G401.6 (cell line): ENCODE results near the gene ZNF79.

Experiments
- FAIRE-seq: peaks from 2 replicates; lab custom pipeline; 2012; peaks lifted over from hg19 to GRCh38; lab: Jason Lieb, UNC

ZNF79 gene

DNA sequence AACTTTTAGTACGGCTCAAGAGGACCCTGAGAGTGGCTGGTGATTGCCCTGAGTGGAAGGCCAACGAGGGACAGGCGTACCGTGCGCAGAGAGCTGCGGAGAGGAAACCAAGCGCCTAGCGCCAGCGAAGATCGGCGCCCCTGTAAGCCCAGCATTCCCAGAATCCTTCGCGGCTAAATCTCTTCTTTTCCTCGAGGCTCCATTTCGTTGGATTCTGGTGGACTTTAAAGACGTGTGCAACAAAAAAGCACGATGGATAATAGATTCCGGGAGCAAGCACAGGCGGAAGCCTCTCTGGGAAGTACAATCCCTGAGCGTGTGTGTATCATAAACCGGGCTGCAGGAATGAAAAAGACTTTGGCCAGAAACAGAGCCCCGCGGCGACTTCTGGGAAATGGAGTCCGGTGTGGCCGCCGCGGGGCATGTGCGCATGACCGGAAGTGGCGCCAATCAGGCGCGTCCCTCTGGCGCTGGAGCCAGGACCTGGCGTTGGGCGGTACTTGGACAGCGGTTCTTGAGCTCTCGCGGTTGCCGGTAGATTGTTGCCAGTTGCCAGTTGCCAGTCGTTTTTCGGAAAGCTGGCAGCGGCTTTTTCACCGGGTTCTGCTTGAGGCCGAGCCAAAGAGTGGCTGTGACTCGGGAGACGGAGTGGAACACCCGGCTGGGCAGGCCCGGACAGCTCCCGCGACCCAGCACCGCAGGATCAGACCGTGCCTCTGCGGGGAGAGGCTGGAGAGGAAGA is at the start of gene ZNF79:
Gene ZNF79 (plus strand): TSS at position 449 of the 742 bp plus-strand sequence. CDS start 406 bp downstream, outside the sequence.
- peak; percentile 87 for FAIRE-seq

GRCh38 chr9:127380479-127380878 is 43.7 kb upstream of the ZNF79 start:
- no peak for FAIRE-seq

DNA sequence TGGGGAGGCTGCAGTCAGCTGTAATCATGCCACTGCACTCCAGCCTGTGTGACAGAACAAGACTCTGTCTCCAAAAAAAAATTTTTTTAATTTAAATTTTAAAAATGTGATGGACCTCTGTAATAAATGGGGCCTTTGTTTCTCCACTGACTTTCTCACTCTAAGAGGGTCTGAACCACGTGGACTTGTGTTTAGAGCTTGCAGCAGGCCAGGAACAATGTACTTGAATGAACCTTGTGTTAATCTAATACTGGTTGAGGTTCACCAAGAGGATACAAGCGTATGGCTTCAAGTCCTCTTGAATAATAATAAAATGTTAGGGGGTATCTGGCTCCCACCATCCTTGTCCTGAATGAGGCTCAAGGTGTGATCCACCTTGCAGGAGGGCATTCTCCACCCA is 41.6 kb upstream of the ZNF79 start:
- FAIRE-seq = no peak

GRCh38 chr9:127384016-127384730 is 40.0 kb upstream of the ZNF79 start:
- no peak for FAIRE-seq

GRCh38 chr9:127384901-127385300 is 39.3 kb upstream of the ZNF79 start:
- FAIRE-seq = no peak

- no peak for FAIRE-seq
Measured at GRCh38 chr9:127386249-127386648, 37.9 kb upstream of the ZNF79 start.

DNA sequence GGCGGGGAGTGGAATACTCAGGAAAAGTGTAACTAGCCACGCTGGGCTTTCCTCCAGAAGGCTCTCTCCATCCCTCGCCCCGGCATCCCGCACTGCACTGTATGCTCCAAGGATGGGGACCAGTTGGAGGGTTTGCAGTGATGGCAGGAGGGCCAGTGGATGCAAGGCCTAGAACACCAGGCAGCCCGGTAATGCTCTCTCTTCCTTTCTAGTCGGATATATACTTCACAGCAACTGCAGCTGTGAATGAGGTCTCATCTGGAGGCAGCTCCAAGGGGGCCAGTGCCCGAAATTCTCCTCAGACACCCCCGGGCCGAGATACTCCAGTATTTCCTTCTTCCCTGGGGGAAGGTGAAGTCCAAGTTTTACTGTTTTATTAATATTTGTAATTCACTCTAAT is 37.2 kb upstream of the ZNF79 start:
- no peak for FAIRE-seq

- peak; percentile 77 for FAIRE-seq
Measured at GRCh38 chr9:127388037-127388855, 35.9 kb upstream of the ZNF79 start.

DNA sequence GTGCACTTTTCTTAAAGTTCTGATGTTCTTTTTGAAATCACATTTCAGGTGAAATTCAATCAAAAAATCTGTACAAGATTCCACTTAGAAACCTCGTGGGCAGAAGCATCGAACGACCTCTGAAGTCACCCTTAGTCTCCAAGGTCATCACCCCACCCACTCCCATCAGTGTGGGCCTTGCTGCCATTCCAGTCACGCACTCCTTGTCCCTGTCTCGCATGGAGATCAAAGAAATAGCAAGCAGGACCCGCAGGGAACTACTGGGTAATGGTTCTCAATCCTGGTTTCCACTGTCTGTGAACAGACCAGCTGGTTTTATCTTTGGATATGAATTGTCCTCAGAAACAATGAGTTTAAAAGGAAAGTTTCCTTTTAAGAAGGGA is 35.3 kb upstream of the ZNF79 start:
- no peak for FAIRE-seq

DNA sequence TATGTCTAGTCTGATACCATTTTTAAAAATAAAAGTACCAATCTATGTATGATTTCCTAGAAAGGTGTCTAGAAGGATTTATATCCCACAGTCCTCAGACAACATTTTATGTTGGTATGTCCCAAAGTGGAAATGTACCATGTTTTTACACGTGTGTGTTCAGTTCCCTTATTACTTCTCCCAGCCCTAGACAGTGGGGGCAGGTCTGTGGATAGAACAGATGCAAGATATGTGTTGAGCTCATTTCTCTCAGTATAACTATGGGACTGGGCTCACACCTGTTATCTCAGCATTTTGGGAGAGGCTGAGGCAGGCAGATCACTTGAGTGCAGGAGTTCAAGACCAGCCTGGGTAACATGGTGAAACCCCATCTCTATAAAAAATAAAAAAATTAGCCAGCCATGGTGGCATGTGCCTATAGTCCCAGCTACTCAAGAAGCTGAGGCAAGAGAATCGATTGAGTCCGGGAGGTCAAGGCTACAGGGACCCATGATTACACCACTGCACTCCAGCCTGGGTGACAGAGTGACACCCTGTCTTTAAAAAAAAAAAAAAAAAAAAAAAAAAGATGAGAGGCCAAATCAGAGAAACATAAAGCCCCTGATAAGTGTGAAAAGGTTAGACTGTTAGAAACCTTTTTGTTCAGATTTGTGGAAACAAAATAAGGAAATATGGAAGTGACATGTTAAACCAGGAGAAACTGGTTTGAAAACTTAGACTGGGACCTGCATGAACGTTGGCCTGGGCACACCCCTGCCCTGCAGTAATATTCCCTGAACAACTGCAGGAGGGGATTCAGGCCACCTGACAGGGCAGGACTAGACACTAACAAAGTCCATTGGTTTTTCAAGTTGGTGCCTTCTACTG is 34.6 kb upstream of the ZNF79 start:
- FAIRE-seq = no peak

DNA sequence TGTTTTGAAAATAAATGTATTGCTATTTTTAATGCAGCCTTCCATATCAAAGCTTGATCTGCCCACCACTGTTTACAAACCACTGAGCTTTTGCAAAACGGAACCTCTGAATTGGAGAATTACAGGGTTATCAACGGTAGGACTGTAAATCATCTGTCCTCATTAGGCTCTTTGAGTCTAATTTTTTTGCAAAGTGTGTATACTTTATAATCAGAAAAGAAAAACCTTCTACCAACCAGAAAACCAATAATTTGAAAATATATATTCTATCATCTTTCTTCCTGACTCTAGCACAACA is 34.0 kb upstream of the ZNF79 start:
- no peak for FAIRE-seq

GRCh38 chr9:127390563-127390962 is 33.6 kb upstream of the ZNF79 start:
- FAIRE-seq = no peak

DNA sequence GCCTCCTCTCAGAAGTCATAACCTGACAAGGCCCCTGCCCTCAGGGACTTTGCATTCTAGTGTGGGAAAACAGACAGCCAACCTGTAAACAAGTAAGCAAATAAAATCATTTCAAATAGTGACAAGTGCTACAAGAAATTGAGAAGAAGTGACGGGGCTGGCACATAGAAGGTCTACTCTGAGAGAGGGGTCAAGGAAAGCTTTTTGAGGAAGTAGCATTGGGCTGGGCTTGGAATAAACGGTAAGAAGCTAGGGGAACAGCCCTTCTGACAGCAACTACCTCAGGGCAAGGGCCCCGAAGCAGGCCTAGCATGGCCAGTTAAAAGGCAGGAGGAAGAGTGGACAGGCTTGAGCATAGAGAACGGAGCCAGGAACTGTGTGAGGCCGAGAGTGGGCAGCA is 32.0 kb upstream of the ZNF79 start:
- FAIRE-seq = no peak

GRCh38 chr9:127392976-127393375 is 31.2 kb upstream of the ZNF79 start:
- FAIRE-seq = no peak

DNA sequence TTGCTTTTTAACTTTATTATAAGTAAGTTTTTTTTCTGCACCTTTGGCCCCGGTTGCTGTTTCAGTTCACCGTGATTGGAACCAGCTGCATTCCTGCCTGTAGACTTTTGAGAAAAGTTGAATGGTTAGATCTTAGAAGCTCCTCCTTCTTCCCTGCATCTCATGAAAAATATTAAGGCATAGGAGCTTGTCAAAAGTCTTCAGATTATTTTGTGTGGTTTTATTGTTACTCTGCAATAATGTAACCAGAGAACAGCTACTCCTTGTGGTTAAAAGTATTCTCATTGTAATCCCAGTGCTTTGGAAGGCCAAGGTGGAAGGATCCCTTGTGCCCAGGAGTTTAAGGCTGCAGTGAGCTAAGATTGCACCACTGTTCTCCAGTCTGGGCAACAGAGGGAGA is 30.5 kb upstream of the ZNF79 start:
- FAIRE-seq = no peak

GRCh38 chr9:127395497-127396252 is 28.5 kb upstream of the ZNF79 start:
- FAIRE-seq = no peak

GRCh38 chr9:127396253-127396807 is 27.9 kb upstream of the ZNF79 start:
- FAIRE-seq = no peak

GRCh38 chr9:127396808-127397645 is 27.2 kb upstream of the ZNF79 start, which contains the start of gene SLC2A8:
Gene SLC2A8 (plus strand): TSS chr9:127397169. CDS start chr9:127397231, 62 bp downstream.
- peak; percentile 100 for FAIRE-seq

- FAIRE-seq = no peak
Measured at GRCh38 chr9:127397646-127398274, 26.4 kb upstream of the ZNF79 start.

DNA sequence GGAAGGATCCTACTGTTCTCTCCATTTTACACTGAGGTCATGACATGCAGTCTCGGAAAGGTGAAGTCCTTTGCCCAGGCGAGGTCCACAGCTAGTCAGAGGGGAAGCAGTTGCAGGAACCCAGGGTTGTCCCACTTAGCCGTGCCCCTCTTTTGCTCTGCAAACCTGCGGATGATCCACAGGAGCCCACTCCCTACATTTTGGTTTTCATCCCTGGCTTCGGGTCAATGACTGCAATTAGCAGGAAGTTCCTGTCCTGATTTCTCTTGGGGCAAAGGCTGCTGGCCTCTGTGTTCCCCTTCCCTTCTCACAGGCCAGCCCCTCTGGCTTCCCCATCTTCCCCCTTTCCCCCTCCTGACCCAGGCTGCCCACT is 25.9 kb upstream of the ZNF79 start:
- FAIRE-seq = no peak
